WTC11 (cell line): ENCODE data around the gene FMN2. TPM values are rescaled to one million over a fixed set of nuclear protein-coding genes. Genes with fewer than 3 reads are reported as not detected.

Source experiments
- ATAC-seq: fragments of 200-7000 bp; cut with Tn5 transposase; 2 replicates; pipeline ENCODE4 v1.10.0; 2021; ENCODE audit warnings: mild to moderate bottlenecking, moderate library complexity
- CTCF ChIA-PET: fragments of 300-600 bp; sonication (Branson Sonifier 250); formaldehyde crosslinking; loops from one replicate; lab custom pipeline; 2021; ENCODE audit warnings: antibody characterized with exemption; lab: Charles Lee
- POLR2A ChIA-PET: fragments of 350-600 bp; sonication (Branson Sonifier 250); formaldehyde crosslinking; loops from one replicate; lab custom pipeline; 2021; ENCODE audit warnings: antibody characterized with exemption; lab: Charles Lee
- DNase-seq: peaks from one replicate; pipeline ENCODE4 v3.0.0; 2021; ENCODE audit warnings: low spot score
- H3K27ac Mint-ChIP-seq: 2 replicates; pipeline ENCODE4 v1.8.0; 2021; ENCODE audit warnings: mixed read lengths
- H3K27me3 Mint-ChIP-seq: 2 replicates; pipeline ENCODE4 v1.8.0; 2021; ENCODE audit warnings: low read depth, mild to moderate bottlenecking, moderate library complexity, mixed read lengths
- H3K36me3 Mint-ChIP-seq: 2 replicates; pipeline ENCODE4 v1.8.0; 2021; ENCODE audit warnings: mixed read lengths
- H3K4me1 Mint-ChIP-seq: 2 replicates; pipeline ENCODE4 v1.8.0; 2022; ENCODE audit warnings: mixed read lengths
- H3K4me3 Mint-ChIP-seq: 2 replicates; pipeline ENCODE4 v1.8.0; 2021; ENCODE audit warnings: mild to moderate bottlenecking, moderate library complexity, mixed read lengths
- H3K9me3 Mint-ChIP-seq: 2 replicates; pipeline ENCODE4 v1.8.0; 2021; ENCODE audit warnings: mixed read lengths
- CBFB ChIP-seq: sonication (generic); formaldehyde crosslinking; IDR thresholded peaks from 2 replicates; pipeline ENCODE4 v1.8.1; 2022; ENCODE audit warnings: mild to moderate bottlenecking, low read depth, missing genetic modification reagents
- CREB1 ChIP-seq: sonication (generic); formaldehyde crosslinking; IDR thresholded peaks from 2 replicates; pipeline ENCODE4 v1.8.0; 2023; ENCODE audit warnings: mild to moderate bottlenecking, missing genetic modification reagents
- ETV6 ChIP-seq: sonication (generic); formaldehyde crosslinking; IDR thresholded peaks from 2 replicates; pipeline ENCODE4 v1.8.1; 2022; ENCODE audit warnings: mild to moderate bottlenecking, missing genetic modification reagents
- GTF2I ChIP-seq: fragments of 250-450 bp; sonication (Bioruptor Pico); conservative IDR thresholded peaks from 2 replicates; pipeline ENCODE4 v1.4.0; 2021; ENCODE audit warnings: mild to moderate bottlenecking
- JAZF1 ChIP-seq: fragments of 250-450 bp; sonication (Bioruptor Pico); IDR thresholded peaks from 2 replicates; pipeline ENCODE4 v1.9.0; 2021; ENCODE audit warnings: moderate library complexity, mild to moderate bottlenecking, inconsistent platforms
- ZBTB21 ChIP-seq: sonication (generic); formaldehyde crosslinking; IDR thresholded peaks from 2 replicates; pipeline ENCODE4 v1.8.1; 2023; ENCODE audit warnings: mild to moderate bottlenecking, missing genetic modification reagents, borderline replicate concordance
- ZNF121 ChIP-seq: sonication (generic); formaldehyde crosslinking; IDR thresholded peaks from 2 replicates; pipeline ENCODE4 v1.8.0; 2023; ENCODE audit warnings: missing genetic modification reagents
- ZNF138 ChIP-seq: sonication (generic); formaldehyde crosslinking; conservative IDR thresholded peaks from 2 replicates; pipeline ENCODE4 v1.8.1; 2022; ENCODE audit warnings: mild to moderate bottlenecking, moderate library complexity, missing genetic modification reagents
- ZNF232 ChIP-seq: sonication (generic); formaldehyde crosslinking; IDR thresholded peaks from 2 replicates; pipeline ENCODE4 v1.8.0; 2022; ENCODE audit warnings: mild to moderate bottlenecking, missing genetic modification reagents
- ZNF396 ChIP-seq: fragments of 250-450 bp; sonication (Bioruptor Pico); IDR thresholded peaks from 2 replicates; pipeline ENCODE4 v1.8.0; 2021; ENCODE audit warnings: mild to moderate bottlenecking, moderate library complexity, borderline replicate concordance
- ZNF423 ChIP-seq: fragments of 250-450 bp; sonication (Bioruptor Pico); IDR thresholded peaks from 2 replicates; pipeline ENCODE4 v2.1.2; 2022; ENCODE audit warnings: mild to moderate bottlenecking, moderate library complexity
- total RNA-seq: library from RNA; stranded (reverse); gene quantifications from 3 replicates; pipeline ENCODE4 v1.2.3, GENCODE V29; 2021
- TF ChIP-seq, protein P1 (sequence below): sonication (generic); formaldehyde crosslinking; IDR thresholded peaks from 2 replicates; pipeline ENCODE4 v1.8.1; 2022; ENCODE audit warnings: low read depth, mild to moderate bottlenecking, moderate library complexity, missing genetic modification reagents, borderline replicate concordance
- TF ChIP-seq, protein P2 (sequence below): sonication (generic); formaldehyde crosslinking; IDR thresholded peaks from 2 replicates; pipeline ENCODE4 v1.8.1; 2023; ENCODE audit warnings: mild to moderate bottlenecking, missing genetic modification reagents, moderate library complexity
- TF ChIP-seq, protein P3 (sequence below): sonication (generic); formaldehyde crosslinking; IDR thresholded peaks from 2 replicates; pipeline ENCODE4 v1.8.0; 2023; ENCODE audit warnings: missing genetic modification reagents, mild to moderate bottlenecking, borderline replicate concordance
- TF ChIP-seq, protein P4 (sequence below): sonication (generic); formaldehyde crosslinking; IDR thresholded peaks from 2 replicates; pipeline ENCODE4 v1.8.1; 2023; ENCODE audit warnings: mild to moderate bottlenecking, missing genetic modification reagents, borderline replicate concordance
- TF ChIP-seq, protein P5 (sequence below): sonication (generic); formaldehyde crosslinking; IDR thresholded peaks from 2 replicates; pipeline ENCODE4 v1.8.0; 2023; ENCODE audit warnings: missing genetic modification reagents

Gene FMN2
- total RNA-seq, 1 experiment from 2014 or later: 1.8 TPM

DNA sequence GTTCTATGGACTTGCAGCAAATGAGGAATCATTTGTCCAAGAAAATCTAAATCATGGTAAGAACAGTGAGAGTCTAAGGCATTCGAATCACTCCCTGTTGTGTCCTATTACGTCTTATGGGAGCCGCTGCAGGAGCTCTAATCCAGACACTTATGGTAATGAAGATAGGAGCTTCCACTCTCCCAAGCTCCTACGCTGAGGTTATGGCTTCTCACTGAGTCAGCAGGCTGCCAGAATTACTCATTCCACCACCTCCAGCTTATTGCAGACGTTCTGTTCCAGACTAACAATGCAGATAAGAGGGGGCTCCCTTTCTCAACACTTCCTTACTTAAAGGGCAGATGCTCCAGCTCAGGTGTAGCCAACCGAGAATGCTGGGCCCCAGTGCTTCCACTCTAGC, 307.7 kb downstream of the FMN2 start (continued):
- TF ChIP-seq, protein P1, sequence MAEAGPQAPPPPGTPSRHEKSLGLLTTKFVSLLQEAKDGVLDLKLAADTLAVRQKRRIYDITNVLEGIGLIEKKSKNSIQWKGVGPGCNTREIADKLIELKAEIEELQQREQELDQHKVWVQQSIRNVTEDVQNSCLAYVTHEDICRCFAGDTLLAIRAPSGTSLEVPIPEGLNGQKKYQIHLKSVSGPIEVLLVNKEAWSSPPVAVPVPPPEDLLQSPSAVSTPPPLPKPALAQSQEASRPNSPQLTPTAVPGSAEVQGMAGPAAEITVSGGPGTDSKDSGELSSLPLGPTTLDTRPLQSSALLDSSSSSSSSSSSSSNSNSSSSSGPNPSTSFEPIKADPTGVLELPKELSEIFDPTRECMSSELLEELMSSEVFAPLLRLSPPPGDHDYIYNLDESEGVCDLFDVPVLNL (CRISPR knock-in tag): no peak
- no peak for TF ChIP-seq GTF2I (CRISPR knock-in tag)
- TF ChIP-seq, protein P2, sequence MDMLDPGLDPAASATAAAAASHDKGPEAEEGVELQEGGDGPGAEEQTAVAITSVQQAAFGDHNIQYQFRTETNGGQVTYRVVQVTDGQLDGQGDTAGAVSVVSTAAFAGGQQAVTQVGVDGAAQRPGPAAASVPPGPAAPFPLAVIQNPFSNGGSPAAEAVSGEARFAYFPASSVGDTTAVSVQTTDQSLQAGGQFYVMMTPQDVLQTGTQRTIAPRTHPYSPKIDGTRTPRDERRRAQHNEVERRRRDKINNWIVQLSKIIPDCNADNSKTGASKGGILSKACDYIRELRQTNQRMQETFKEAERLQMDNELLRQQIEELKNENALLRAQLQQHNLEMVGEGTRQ (CRISPR knock-in tag): no peak
- TF ChIP-seq, protein P3, sequence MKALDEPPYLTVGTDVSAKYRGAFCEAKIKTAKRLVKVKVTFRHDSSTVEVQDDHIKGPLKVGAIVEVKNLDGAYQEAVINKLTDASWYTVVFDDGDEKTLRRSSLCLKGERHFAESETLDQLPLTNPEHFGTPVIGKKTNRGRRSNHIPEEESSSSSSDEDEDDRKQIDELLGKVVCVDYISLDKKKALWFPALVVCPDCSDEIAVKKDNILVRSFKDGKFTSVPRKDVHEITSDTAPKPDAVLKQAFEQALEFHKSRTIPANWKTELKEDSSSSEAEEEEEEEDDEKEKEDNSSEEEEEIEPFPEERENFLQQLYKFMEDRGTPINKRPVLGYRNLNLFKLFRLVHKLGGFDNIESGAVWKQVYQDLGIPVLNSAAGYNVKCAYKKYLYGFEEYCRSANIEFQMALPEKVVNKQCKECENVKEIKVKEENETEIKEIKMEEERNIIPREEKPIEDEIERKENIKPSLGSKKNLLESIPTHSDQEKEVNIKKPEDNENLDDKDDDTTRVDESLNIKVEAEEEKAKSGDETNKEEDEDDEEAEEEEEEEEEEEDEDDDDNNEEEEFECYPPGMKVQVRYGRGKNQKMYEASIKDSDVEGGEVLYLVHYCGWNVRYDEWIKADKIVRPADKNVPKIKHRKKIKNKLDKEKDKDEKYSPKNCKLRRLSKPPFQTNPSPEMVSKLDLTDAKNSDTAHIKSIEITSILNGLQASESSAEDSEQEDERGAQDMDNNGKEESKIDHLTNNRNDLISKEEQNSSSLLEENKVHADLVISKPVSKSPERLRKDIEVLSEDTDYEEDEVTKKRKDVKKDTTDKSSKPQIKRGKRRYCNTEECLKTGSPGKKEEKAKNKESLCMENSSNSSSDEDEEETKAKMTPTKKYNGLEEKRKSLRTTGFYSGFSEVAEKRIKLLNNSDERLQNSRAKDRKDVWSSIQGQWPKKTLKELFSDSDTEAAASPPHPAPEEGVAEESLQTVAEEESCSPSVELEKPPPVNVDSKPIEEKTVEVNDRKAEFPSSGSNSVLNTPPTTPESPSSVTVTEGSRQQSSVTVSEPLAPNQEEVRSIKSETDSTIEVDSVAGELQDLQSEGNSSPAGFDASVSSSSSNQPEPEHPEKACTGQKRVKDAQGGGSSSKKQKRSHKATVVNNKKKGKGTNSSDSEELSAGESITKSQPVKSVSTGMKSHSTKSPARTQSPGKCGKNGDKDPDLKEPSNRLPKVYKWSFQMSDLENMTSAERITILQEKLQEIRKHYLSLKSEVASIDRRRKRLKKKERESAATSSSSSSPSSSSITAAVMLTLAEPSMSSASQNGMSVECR (CRISPR knock-in tag): no peak
- TF ChIP-seq, protein P4, sequence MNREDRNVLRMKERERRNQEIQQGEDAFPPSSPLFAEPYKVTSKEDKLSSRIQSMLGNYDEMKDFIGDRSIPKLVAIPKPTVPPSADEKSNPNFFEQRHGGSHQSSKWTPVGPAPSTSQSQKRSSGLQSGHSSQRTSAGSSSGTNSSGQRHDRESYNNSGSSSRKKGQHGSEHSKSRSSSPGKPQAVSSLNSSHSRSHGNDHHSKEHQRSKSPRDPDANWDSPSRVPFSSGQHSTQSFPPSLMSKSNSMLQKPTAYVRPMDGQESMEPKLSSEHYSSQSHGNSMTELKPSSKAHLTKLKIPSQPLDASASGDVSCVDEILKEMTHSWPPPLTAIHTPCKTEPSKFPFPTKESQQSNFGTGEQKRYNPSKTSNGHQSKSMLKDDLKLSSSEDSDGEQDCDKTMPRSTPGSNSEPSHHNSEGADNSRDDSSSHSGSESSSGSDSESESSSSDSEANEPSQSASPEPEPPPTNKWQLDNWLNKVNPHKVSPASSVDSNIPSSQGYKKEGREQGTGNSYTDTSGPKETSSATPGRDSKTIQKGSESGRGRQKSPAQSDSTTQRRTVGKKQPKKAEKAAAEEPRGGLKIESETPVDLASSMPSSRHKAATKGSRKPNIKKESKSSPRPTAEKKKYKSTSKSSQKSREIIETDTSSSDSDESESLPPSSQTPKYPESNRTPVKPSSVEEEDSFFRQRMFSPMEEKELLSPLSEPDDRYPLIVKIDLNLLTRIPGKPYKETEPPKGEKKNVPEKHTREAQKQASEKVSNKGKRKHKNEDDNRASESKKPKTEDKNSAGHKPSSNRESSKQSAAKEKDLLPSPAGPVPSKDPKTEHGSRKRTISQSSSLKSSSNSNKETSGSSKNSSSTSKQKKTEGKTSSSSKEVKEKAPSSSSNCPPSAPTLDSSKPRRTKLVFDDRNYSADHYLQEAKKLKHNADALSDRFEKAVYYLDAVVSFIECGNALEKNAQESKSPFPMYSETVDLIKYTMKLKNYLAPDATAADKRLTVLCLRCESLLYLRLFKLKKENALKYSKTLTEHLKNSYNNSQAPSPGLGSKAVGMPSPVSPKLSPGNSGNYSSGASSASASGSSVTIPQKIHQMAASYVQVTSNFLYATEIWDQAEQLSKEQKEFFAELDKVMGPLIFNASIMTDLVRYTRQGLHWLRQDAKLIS (CRISPR knock-in tag): no peak

DNA sequence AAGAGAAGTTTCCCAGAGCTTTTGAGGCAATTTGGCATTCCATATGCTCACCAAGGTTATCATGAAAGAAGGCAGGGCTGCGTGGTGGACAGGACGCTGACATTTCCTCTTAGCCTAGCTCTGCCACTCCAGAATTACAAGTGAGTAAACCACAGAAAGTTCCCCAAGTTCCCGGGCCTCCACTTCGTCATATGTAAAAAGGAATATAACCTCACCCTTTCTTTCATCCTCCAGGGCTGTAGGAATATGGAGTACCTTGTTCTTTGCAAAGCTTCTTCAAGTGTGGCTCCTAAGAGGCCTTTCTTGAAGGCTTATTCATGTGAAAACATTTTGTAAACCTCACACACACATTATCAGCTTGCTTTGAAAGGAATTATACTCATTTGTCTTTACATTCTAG, 310.0 kb downstream of the FMN2 start:
- H3K27me3 Mint-ChIP-seq: no peaks in the 10 kb centered on the region
- no peak overlapping the region for H3K4me3 Mint-ChIP-seq
- peaks cover 9% of the 10 kb centered on the region for H3K4me1 Mint-ChIP-seq
- H3K9me3 Mint-ChIP-seq: no peaks in the 10 kb centered on the region
- POLR2A ChIA-PET: no interaction called here
- DNase-seq: no peak
- TF ChIP-seq, protein P2 (CRISPR knock-in tag): no peak
- TF ChIP-seq CREB1 (CRISPR knock-in tag) (no peak), ZBTB21 (CRISPR knock-in tag) (no peak), CBFB (CRISPR knock-in tag) (no peak), JAZF1 (CRISPR knock-in tag) (no peak), ETV6 (CRISPR knock-in tag) (no peak), ZNF396 (CRISPR knock-in tag) (no peak), ZNF232 (no peak), ZNF423 (CRISPR knock-in tag) (no peak), ZNF121 (CRISPR knock-in tag) (no peak), ZNF138 (CRISPR knock-in tag) (no peak)
- TF ChIP-seq, protein P5, sequence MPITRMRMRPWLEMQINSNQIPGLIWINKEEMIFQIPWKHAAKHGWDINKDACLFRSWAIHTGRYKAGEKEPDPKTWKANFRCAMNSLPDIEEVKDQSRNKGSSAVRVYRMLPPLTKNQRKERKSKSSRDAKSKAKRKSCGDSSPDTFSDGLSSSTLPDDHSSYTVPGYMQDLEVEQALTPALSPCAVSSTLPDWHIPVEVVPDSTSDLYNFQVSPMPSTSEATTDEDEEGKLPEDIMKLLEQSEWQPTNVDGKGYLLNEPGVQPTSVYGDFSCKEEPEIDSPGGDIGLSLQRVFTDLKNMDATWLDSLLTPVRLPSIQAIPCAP (CRISPR knock-in tag): no peak
- no peak for ATAC-seq
- CTCF ChIA-PET: no interaction called here
- no peaks in the 10 kb centered on the region for H3K36me3 Mint-ChIP-seq
- no peak overlapping the region for H3K27ac Mint-ChIP-seq
